Liver (tissue), 3 donors: Measurements from ENCODE around the gene AP4S1.

Experiments used
- ATF3 ChIP-seq: IDR thresholded peaks from 2 replicates; pipeline ENCODE4 v1.6.1; 2016; ENCODE audit warnings: antibody characterized with exemption
- CTCF ChIP-seq: fragments of 150-350 bp; IDR thresholded peaks from 2 replicates; pipeline ENCODE4 v1.5.1; 2017; ENCODE audit warnings: improper control_type of control experiment, low read depth, low read length; ENCODE audit not compliant: missing input control
- EGR1 ChIP-seq, 2 donors: IDR thresholded peaks; 2 replicates each; pipeline ENCODE4 v1.6.1; 2016 to 2018; ENCODE audit warnings: antibody characterized with exemption in 2 of 2, low read depth in 2 of 2
- RAD21 ChIP-seq, 2 donors: IDR thresholded peaks; 2 replicates each; pipeline ENCODE4 v1.6.1; 2016; ENCODE audit warnings: antibody characterized with exemption in 2 of 2, mild to moderate bottlenecking in 2 of 2
- REST ChIP-seq: IDR thresholded peaks from 2 replicates; pipeline ENCODE4 v1.6.1; 2016; ENCODE audit warnings: antibody characterized with exemption, mild to moderate bottlenecking
- donor health status: healthy.
- donor health status: healthy.

- TF ChIP-seq CTCF (no peak), REST (no peak), ATF3 (no peak), RAD21 (IDR thresholded peaks at IDR 0.05) (no peak), EGR1 (IDR thresholded peaks at IDR 0.05; ENCODE audit: low read depth in 2 of 2) (no peak)
Observed at GRCh38 chr14:31026077-31026449, 614 bp downstream of the AP4S1 start, which contains the start of gene STRN3.
